ENCODE measurements around the gene EGLN2. TPM values are rescaled to one million over a fixed set of nuclear protein-coding genes. Genes with fewer than 3 reads are reported as not detected.
A peak's percentile ranks its signal among the peaks of the same experiment; 100 is the strongest.

EGLN2 gene
- total RNA-seq, 2 donors from 2014 or later = 113 to 127 TPM

DNA sequence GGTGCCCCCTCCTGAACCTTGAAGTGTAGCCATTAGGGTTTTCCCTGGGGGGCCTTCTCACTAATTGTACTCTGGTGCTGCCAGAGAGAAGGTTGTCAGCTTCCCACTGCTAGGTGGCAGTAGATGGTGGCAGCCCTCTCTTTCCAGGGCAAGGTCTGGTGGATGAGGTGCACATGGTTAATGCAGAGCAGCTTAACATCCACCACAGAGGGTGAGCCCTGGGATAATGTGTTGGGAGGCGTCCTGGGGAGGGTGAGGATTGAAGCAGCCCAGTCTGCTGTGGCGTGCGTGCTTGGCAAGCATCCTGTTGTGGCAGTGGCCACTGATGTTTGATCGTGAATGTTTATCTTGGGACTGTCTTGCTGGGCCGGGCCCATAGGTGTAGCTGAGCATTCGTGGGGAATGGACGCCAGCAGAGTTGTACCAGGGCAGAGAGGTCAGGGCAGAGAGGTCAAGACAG is 5.8 kb downstream of the EGLN2 start:
- H3K9me3 ChIP-seq = no peaks in the 10 kb centered on the region
- peaks cover 55 to 84% of the 10 kb centered on the region in 2 donors for H3K4me1 ChIP-seq (ENCODE audit: control insufficient read depth in 1 of 2, low read depth in 2 of 2)
- peak overlapping the region; percentile 12 for H3K4me3 ChIP-seq
- peak overlapping the region; percentile 55 to 84 for H3K27ac ChIP-seq
- DNase-seq (ENCODE audit: low spot score) = no peak
- ATAC-seq (ENCODE audit: insufficient number of reproducible peaks, low FRiP score, low read depth) = no peak
- H3K27me3 ChIP-seq (replicated peaks; ENCODE audit: insufficient read depth) = no peaks in the 10 kb centered on the region
- TF ChIP-seq, protein P1, sequence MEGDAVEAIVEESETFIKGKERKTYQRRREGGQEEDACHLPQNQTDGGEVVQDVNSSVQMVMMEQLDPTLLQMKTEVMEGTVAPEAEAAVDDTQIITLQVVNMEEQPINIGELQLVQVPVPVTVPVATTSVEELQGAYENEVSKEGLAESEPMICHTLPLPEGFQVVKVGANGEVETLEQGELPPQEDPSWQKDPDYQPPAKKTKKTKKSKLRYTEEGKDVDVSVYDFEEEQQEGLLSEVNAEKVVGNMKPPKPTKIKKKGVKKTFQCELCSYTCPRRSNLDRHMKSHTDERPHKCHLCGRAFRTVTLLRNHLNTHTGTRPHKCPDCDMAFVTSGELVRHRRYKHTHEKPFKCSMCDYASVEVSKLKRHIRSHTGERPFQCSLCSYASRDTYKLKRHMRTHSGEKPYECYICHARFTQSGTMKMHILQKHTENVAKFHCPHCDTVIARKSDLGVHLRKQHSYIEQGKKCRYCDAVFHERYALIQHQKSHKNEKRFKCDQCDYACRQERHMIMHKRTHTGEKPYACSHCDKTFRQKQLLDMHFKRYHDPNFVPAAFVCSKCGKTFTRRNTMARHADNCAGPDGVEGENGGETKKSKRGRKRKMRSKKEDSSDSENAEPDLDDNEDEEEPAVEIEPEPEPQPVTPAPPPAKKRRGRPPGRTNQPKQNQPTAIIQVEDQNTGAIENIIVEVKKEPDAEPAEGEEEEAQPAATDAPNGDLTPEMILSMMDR (IDR thresholded peaks at IDR 0.05) = no peak
- peaks cover 19% of the 10 kb centered on the region for H3K36me3 ChIP-seq

DNA sequence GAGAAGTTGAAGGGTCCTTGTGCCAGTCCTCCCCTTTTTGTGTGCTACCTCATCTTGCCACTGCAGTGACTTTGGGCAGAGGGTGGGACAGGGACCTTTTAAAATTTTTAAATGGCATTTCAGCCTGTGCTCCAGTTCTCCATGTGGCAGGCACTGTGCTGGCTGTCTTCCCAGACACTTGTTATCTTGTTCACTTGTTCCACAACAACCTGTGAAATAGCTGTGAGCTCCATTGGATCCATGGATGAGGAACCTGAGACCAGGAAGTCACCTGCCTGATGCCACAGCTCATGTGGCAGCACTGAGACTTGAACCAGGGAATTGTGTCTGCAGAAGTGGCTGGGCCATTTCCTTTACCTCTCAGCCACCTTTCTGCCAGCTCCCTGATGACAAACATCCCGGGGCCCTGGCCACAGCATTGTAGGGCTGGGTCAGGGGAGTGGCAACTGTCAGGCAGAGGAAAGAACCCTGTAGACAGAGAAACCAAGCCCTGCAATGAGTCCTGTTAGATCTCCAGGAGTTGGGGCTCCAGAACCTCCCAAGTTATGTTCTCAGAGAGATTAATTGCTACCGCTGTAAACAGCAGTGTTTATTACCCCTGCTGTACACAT is 6.4 kb downstream of the EGLN2 start:
- Histone ChIP-seq H3K4me3 (no peak overlapping the region), H3K27me3 (replicated peaks; ENCODE audit: insufficient read depth) (no peaks in the 10 kb centered on the region), H3K9me3 (no peaks in the 10 kb centered on the region), H3K27ac (peak overlapping the region; percentile 24 to 84), H3K4me1 (ENCODE audit: control insufficient read depth in 1 of 2, low read depth in 2 of 2) (peaks cover 54 to 85% of the 10 kb centered on the region in 2 donors), H3K36me3 (peaks cover 19% of the 10 kb centered on the region)
- TF ChIP-seq, protein P1 (IDR thresholded peaks at IDR 0.05) = no peak
- no peak for ATAC-seq (ENCODE audit: insufficient number of reproducible peaks, low FRiP score, low read depth)
- no peak for DNase-seq (ENCODE audit: low spot score)

DNA sequence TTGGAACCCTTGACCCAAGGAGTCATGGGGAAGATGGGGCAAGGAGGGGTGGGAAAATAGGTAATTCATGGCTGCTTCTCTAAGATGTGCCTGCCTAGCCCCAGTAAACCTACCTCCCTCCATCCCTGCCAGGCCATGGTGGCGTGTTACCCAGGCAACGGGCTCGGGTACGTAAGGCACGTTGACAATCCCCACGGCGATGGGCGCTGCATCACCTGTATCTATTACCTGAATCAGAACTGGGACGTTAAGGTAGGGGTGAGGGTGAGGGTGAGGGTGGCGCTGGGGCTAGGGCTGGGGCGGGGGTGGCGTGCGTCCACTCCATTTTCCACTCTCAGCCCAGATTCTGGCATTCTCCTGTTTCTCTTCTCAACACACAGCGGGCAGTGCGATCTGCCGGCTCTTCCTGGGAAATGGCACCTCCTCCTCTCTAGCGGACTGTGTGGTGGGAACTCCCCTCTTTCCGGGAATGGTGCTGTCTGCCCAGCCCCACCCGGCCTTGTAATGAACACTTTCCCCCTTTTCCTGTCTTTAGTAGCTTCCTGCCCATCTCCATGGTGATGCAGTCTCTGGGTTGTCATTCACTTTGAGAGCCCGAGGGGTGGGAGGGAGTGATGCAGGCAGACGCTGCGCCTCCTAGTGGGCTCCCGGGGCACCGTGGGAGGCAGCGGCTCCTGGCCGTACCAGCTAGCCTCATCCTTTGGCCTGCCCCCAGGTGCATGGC is 7.6 kb downstream of the EGLN2 start:
- H3K9me3 ChIP-seq = no peaks in the 10 kb centered on the region
- no peak overlapping the region for H3K4me3 ChIP-seq
- no peaks in the 10 kb centered on the region for H3K27me3 ChIP-seq (replicated peaks; ENCODE audit: insufficient read depth)
- TF ChIP-seq, protein P1 (IDR thresholded peaks at IDR 0.05) = peak; percentile 80
- DNase-seq (ENCODE audit: low spot score) = peak; percentile 71
- peak overlapping the region; percentile 24 to 45 for H3K27ac ChIP-seq
- ATAC-seq (ENCODE audit: insufficient number of reproducible peaks, low FRiP score, low read depth) = no peak
- peaks cover 15% of the 10 kb centered on the region for H3K36me3 ChIP-seq
- H3K4me1 ChIP-seq (ENCODE audit: control insufficient read depth in 1 of 2, low read depth in 2 of 2) = peaks cover 42 to 79% of the 10 kb centered on the region in 2 donors

DNA sequence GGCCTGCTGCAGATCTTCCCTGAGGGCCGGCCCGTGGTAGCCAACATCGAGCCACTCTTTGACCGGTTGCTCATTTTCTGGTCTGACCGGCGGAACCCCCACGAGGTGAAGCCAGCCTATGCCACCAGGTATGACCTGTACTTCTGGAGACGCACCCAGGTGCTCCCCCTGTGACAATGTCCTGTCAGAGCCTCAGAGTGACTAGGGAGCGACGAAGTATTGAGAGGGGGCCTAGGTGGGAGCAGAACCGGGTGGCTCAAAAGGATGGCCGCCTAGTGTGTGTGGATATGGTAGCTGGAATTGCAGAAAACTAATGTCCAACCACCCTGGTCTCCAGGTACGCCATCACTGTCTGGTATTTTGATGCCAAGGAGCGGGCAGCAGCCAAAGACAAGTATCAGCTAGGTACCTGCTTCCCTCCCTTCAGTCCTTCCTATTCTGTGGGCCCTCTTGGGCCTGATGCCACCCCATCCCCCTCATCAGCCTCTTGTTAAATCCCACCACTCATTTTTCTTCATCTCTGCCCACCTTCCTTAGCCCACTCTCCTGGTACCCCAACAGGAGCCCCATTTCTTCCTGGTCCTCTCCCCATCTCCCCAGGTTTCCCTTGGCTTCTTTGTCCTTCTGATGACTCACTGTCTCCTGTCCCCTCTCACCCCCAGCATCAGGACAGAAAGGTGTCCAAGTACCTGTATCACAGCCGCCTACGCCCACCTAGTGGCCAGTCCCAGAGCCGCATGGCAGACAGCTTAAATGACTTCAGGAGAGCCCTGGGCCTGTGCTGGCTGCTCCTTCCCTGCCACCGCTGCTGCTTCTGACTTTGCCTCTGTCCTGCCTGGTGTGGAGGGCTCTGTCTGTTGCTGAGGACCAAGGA is 8.4 kb downstream of the EGLN2 start:
- H3K27ac ChIP-seq = peak overlapping the region; percentile 24 to 45

More for the DNA sequence above, 8.4 kb downstream of the EGLN2 start:
- Histone ChIP-seq H3K4me1 (ENCODE audit: control insufficient read depth in 1 of 2, low read depth in 2 of 2) (peaks cover 34 to 79% of the 10 kb centered on the region in 2 donors), H3K27me3 (replicated peaks; ENCODE audit: insufficient read depth) (no peaks in the 10 kb centered on the region), H3K4me3 (no peak overlapping the region), H3K9me3 (no peaks in the 10 kb centered on the region), H3K36me3 (peaks cover 15% of the 10 kb centered on the region)
- DNase-seq (ENCODE audit: low spot score) (no peak), ATAC-seq (ENCODE audit: insufficient number of reproducible peaks, low FRiP score, low read depth) (no peak)
- TF ChIP-seq, protein P1 (IDR thresholded peaks at IDR 0.05) = peak; percentile 31
